HG02840 (cell line): ENCODE measurements around the gene TNFAIP8L3.
"Not testable (repeated sequence)": the region's sequence is repeated elsewhere in the genome, so short reads cannot be mapped to it uniquely, and the experiment has no call there.

Experiments
- ATAC-seq: cut with Tn5 transposase; IDR thresholded peaks from one replicate; pipeline ENCODE4 v1.9.1; 2021; ENCODE audit warnings: mild to moderate bottlenecking, moderate library complexity, moderate number of reproducible peaks; ENCODE audit not compliant: unreplicated experiment, low FRiP score

Gene TNFAIP8L3

DNA sequence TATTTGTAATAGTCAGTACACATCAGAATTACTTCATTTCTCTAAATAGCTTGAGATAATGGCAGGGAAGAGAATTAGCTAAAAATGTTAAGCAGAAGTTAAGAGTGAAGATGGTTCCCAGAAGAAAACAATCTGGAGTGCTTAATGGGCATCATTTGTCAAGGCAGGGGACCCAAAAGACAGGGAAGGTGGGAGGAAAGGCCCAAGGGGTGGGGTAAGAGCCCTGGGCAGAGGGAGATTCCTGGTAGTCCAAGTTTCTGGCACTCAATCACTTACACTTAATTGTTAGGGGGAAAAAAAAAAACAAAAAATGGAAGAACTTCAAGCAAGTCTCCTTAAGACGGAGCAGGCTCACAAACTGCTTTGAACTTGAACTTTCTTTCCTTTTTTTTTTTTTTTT is 28.9 kb downstream of the TNFAIP8L3 start:
- ATAC-seq: no peak

DNA sequence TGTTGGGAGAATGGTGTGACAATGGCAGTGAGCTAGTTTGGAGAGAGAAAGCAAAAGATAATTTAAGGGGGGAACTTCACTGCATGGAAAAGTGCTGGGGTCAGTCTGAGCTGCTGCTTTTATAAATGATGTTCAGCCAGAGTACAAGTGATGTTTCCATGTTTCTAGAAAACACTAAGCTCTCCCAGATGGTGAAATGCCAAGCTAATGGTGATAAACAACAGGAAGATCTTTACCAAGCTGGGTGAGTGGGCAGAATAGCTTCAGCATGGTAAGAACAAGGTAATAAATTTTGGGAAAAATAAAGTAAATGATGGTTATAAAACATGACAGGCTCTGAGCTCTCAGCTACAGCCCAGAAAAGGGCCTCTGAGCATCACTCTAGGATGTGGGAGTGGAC is 29.4 kb downstream of the TNFAIP8L3 start:
- no peak for ATAC-seq

DNA sequence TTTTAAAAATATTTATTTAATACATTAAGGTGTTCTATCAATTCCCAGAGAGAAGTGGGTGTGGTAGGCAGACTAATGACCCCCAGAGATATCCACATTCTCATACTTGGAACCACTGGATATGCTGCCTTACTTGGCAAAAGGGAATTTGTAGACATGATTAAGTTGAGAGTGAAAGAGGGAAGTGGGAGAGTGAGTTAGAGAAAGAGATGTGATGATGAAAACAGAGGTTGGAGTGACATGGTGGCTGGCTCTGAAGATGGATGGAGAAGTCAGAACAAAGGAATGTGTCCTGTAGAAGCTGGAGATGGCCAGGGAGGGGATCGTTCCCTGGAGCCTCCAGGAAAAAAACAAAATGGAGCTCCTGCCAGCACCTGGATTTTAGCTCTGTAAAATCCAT is 32.0 kb downstream of the TNFAIP8L3 start:
- no peak for ATAC-seq

DNA sequence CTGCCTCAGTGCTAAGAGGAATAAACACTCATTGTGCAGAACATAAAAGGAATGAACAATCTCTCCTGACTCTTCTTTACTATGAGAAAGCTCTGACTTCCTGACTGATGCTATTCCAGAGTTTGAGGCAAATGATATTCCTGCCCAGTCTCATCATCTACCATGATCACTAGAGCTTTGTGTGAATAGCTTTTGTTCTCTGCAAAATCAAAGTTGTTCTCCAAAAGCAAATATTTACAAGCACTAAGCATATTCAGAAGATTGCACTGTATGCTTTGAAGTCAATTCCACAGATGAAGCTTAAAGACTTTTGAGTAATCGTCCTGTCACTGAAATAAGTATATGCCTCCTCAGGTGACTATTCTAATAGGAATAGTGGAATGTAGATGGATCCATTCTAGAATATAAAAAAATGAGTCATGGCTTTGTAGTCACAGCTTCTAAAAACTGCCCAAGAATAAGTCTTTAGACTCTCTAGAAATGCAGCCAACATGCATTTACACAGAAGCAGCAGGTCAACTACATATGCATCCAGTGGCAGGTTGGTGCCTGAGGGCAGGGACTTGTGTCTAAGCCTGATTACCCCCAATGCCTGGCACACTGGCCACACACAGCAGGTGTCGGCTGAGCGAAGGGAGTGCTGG is 34.6 kb downstream of the TNFAIP8L3 start:
- ATAC-seq: no peak

DNA sequence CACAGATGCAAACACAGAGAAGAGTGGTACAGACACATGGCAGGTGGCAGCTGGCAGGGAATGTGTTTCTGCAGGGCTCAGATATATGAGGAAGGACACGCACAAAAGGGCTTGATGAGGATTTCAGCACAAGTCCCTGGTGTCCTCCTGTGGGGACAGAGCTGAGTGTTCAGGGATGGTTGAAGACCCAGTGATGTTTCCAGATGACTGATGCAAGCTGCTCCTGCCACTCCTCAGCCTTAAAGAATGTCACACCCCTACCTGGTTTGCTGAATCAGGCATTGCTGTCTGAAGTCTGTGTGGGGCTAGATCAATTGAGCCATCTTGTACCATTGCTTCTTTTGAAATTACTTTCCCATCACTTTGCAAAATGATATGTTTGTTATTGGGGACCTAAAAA is 40.2 kb downstream of the TNFAIP8L3 start:
- ATAC-seq: no peak

DNA sequence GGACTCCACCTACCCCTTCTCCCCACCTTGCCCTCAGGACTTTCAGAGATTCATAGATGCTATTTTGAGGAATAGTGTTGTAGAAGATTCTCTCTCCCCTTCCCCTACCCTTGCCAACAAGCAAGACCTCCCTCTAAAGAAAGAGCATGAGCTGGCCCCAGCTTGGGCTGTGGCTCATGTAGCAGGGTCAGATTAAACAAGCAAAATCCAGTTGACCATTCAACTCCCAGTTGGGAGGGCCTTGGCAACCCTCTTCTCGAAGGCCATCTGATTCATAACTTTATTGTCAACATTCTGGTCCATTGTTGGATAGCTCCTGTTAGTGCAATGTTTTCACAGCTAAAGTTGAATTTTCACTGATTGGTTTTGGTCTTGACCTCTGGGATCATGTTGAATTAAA is 41.1 kb downstream of the TNFAIP8L3 start:
- no peak for ATAC-seq

DNA sequence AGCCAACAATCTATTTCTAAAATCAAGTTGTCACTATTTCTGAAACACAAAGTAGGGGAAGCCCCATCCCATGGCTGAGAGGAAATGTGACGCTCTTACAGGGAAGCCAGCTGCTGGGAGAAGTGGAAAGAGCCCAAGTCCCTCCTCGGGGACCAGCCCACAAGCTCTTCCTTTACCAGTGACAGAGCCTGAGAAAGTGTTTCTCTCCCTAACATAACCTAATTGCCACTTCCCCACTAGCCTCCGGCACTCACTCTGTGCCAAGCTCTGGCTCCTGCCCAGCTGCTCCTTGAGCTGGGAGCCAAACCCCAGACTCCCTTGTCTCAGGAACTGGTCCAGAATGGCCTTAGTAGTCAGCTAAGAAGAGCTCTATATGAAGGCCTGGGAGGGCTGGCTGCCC is 42.9 kb downstream of the TNFAIP8L3 start:
- no peak for ATAC-seq

DNA sequence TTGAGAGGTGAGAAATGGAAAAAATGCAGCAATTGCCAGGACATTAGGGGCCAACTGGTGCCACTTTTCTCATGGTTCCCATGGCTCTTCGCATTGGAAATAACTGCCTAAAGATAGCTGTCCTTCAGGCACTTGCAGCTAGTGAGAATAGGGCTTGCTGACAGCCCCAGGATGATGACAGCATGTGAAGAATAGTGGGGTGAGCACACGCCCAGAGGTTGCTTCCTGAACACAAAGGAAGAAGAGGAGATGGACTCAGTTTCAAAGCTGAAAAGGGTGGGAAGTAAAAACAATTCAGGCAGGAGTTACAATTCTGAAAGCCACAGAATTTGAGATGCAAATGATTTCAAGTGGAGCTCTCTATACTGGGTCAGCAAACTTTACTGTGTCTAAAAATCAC is 45.6 kb downstream of the TNFAIP8L3 start:
- ATAC-seq: no peak

DNA sequence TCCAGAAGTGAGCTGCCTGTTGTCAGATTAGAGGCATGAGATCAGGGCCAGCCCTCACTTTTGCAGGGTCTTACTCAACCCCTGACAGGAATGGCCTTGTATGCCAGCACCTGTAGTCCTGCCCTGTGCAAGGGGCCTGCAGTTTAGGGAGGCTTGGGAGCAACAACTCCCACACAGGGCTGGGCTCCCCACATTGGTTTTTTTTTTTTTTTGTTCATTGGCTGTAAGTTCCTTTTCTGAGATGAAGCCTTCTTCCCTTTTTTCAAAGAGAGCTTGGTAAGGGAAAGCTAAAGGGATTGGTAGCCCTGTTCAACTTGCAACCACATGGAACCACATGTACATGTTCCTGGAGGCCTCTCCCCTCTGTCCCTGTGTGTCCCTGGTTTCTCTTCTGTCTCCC is 46.4 kb downstream of the TNFAIP8L3 start:
- ATAC-seq: no peak

DNA sequence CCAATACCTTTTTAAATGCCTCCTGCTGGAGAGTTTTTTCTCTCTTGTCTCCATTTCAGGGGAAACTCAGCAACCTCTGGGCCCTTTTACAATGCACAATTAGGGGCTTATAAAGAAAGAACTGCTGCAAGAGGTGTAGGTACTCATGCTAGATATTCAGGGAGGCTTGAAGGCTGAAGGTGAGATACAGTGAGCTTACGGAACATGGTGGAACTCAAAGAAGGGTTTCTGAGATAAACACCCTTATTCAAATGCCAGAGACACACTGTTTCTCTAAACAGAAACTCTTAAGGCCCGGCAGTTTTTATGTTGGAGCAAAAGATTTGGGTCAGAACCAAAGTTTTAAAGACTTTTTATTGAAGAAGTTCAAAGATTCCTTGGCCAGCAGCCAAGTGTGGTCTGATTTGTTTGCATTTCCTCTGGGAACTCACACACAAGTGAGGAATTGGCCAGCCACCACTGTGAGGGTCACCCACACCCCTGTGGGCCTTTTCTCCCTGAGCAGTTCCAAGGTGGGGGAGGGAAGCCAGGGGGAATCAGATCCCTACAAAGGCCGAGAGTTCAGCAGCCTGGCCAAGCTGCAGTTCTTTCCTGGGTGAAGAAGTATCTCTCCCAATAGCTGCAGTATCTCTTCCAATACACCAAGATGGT is 47.8 kb downstream of the TNFAIP8L3 start:
- no peak for ATAC-seq

DNA sequence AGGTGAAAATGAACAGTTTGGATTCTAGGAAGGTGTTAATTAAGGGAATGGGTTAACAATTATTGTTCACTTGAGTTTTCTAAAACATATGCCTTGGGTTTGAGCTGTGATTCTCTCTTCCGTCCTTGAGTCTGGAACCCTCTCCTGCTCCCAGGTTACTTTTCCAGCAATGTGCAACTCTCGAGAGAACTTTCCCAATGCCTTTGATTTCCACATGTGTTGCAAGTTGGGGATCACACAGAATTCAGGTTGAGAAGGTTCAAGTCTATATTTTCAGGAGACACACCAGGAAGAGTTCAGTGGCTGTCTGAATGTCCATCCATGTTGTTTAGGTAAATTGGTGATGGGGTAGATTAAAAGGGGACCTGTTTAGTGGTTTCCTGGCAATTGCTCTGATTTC is 48.7 kb downstream of the TNFAIP8L3 start:
- ATAC-seq: no peak

DNA sequence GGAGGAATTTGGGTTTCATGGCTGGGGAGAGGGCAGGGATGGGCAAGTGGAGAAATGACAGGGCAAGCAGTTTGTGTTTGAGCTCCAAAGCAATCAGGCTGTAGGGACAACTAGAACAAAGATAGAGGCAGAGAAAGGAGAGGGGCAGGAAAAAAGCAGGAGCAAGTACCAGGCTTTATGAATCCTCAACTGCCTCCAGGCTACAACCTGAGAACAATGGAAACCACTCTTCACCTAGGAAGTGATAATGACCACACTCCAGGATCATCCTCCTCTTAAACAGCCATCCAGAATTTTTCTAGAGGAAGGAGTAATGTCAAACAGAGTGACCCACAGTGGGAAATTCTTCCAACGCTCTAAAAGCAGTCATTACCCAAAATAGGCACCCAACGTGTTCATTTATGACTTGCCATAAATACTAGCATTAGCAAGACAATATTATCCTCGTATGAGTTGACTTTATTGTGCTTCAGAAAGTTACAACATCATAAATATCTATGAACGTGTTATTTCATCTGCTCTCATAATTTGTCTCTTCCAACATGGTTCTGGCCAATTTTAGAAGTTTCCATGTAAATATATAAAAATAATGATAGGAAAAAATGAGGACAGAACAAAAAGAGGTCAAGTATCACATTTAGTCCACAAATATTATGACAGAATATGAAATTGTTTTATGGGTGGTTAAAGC is 50.5 kb downstream of the TNFAIP8L3 start:
- no peak for ATAC-seq

DNA sequence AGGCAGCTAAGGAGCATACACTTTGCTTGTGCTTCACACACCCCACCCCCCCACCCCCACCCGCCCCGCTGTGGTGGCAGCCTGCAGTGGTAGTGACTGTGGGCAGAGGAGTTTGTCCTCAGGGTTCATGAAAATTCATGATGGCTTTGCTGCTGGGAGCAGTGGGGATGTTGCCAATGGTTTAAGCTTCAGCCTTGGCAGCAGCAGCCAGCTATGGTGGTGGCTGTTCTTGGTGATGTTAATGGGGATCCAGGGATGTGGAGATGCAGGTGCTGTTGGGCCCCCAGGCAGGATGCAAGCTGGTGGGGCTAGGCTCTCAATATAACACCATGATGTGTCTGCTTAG is 55.8 kb downstream of the TNFAIP8L3 start:
- ATAC-seq: no peak

DNA sequence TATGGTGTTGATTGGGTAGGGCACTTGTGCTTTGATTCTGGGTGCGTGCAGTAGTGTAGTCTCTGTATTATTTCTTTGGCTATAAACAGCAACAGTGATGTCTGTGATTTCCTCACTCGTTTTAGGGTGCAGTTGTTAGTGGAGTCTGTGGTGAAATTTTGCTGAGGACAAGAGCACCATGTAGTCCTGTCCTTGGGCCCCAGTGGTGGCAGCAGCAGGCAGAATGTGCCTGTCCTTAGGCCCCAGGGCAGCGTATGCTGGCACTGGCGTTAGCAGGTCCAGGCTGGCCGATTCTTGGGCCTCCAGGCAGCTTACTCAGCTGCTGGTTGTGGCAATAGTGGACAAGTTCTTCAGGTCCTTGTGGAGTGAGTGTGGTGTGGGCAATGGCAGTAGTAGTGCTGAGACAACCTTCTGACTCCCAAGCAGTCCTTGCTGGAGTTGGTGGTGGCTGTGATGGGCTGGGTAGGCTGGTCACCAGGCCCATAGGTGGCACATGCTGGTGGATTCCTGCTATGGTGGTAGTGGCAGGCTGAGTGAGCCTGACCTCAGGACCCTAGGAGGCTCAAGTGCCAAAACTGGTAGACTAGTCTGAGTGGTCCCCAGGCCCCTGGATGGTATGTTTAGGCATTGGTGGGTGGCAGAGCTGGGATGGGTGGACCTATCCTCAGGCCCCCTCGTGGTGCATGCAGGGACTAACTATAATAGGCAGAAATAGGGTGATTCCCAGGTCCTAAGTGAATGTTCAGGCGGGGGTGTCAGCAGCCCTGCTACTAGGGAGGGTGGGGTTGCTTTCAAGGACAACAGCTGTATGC is 56.3 kb downstream of the TNFAIP8L3 start:
- no peak for ATAC-seq

DNA sequence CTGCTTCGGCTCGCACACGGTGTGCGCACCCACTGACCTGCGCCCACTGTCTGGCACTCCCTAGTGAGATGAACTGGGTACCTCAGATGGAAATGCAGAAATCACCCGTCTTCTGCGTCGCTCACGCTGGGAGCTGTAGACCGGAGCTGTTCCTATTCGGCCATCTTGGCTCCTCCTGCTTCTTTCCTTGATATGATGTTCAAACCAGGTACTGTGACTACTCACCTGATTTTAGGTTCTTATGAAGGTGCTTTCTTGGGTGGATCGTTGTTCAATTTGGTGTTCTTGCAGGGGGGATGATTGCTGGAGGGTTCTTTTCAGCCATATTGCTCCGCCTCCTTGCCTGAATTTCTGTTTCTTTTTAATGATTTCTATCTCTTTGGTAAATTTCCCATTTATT is 57.2 kb downstream of the TNFAIP8L3 start:
- not testable (repeated sequence) for ATAC-seq

DNA sequence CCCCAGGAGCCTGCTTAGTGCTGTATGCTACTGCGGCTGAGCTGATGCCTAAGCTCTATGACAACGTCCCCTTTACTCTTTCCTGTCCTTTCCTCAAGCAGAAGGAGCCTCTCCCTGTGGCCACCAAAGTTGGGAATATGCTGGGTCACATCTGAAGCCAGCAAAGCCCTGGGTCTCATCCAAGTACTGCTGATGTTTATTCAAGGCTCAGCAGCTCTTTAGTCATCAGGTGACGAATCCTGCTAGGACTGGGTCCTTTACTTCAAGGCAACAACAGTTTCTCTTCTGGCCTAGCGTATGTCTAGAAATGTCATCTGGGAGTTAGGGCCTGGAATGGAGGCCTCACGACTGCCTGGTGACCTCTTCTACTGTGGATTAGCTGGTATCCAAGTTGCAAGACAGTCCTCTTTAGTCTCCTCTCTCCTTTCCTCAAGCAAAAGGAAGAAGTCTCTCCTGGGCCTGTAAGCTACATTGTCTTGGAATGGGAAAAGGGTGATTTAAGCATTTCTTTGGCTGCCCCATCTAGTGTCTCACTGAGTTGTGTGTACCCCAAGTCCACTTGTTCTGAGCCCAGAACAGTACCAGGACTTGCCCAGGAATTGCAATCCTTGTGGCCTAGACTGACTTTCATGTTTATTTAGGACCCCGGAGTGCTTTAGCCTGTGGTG is 63.9 kb downstream of the TNFAIP8L3 start:
- ATAC-seq: no peak

DNA sequence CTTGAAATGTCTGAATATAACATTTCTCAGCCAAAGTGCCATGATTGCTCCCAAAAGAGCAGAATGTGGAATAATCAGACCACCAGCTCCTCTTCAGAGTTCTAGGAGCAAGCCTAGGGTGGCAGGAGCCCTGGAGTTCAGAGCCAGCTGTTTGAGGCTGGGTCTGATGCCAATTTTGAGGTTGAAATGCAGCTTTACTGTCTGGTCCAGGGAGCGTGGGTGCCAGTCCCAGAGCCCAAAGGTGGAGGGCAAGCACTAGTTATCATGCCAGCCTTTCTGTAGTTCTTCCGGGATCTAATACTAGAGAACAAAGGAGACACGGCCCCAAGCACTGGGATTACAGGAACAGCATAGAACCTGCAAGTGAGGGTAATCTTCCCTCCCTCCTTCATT is 69.3 kb downstream of the TNFAIP8L3 start:
- no peak for ATAC-seq

DNA sequence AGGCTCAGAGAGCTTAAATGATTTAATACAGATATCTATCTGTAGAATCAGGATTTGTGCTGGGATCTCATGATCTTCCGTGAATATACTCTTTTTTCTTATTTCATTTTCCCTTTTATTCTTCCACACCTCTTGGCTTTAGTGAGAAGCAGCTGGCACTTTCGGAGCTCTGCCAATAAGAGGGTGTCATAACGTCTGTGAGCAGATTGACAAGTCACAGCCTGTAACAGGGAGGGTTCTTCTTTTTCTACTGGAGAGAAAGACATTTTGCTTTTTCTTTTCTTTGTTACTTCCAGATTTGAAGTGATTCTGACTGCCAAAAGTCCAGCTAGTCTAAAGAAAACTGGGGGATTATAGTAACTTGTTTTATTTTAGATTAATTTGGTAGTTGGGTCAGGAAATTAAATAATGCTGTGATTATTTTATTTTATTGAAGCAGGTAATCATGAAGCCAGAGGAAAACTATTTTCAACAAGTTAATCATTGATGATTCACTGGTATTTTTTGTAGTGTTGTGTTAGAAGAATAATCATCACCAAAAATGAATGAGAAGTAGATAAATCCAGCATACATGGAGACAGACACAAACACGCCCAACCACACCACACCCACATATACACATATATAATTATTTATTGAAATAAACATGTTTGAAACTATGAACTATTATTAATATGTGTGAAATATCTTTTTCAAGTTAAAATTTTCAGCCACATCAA is 69.8 kb downstream of the TNFAIP8L3 start:
- ATAC-seq: no peak

DNA sequence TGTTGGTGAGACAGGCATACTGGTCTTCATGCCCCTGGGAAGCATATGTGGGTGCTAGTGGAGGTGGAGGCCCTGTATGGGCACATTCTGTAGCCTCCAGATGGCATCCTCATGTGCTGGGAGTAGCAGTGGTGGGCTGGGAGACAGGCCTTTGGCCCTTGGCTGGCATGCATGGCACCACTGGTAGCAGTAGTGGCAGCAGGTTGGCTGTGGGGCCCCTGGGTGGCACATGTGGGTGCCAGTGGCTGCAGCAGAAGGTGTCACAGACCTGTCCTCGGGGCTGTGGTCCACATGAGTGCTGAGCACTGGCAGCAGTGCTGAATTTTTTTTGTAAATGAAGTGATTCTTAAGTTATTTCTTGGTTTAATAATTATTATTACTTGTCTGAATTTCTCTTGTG is 71.2 kb downstream of the TNFAIP8L3 start:
- no peak for ATAC-seq

DNA sequence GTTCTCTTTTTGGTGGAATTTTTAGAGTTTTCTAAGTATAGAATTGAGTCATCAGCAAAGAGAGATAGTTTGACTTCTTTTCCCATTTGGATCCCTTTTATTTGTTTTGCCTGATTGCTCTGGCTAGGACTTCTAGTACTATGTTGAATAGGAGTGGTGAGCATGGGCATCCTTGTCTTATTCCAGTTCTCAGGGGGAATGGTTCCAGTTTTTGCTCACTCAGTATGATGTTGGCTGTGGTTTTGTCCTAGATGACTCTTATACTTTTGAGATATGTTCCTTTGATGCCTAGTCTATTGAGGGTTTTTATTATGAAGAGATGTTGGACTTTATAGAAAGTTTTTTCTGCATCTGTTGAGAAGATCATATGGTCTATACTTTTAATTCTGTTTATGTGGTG is 72.5 kb downstream of the TNFAIP8L3 start:
- ATAC-seq: no peak
